ENCODE measurements around the gene STAT3.
A peak's percentile ranks its signal among the peaks of the same experiment; 100 is the strongest.

STAT3 gene

DNA sequence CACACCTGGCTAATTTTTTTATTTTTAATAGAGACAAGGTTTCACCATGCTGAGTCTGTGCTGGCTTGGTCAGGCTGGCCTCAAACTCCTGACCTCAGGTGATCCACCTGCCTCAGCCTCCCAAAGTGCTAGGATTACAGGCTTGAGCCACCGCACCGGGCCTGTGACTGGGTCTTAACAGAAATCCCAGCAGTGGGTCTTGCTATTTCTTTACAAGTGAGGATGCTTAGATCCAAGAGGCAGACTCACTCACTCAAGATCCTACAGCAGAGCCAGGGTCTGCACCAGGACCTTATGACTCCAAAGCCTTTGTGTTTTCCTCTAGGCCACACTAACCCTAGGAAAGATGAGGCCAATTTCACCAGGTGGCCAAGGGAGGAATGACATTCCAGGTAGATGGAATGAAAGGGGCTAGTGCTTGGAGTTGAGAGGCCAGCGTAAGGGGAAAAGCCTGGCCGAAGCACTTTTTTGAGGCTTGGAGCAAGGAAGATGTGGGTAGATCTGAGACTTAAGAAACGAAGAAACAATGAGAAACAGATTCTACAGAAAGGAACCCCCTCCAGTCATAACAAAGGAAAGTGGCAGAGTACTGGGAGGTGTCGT lies 105.7 kb downstream of the STAT3 start:
- FAIRE-seq (no peak), DNase-seq (ENCODE audit: low spot score) (no peak)

DNA sequence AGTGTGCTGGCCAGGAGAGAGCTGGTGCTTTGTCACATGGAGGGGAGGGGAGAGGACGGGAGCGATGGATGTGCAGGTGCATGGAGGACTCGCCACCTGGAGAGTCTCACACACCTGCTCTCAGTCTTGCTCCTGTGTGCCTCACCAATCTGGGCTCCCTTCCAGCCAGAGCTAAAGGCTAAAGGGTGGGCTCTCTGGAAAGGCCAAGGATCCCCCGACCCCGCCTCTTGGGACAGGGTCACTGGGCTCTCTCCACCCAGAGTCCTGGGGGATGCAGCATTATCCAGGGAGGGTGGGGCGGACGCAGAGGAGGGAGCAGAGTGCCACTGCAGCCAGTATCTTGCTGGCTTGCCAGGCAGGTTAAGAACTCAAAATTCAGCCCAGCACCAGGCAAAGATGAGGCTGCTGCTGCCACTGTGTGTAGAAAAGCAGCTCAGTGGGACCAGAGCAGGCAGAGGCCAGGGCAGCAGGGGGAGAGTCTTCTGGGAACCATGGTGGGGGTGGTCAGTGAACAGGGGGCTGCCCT lies 106.6 kb downstream of the STAT3 start:
- FAIRE-seq, result no peak
- DNase-seq (ENCODE audit: low spot score), result no peak

DNA sequence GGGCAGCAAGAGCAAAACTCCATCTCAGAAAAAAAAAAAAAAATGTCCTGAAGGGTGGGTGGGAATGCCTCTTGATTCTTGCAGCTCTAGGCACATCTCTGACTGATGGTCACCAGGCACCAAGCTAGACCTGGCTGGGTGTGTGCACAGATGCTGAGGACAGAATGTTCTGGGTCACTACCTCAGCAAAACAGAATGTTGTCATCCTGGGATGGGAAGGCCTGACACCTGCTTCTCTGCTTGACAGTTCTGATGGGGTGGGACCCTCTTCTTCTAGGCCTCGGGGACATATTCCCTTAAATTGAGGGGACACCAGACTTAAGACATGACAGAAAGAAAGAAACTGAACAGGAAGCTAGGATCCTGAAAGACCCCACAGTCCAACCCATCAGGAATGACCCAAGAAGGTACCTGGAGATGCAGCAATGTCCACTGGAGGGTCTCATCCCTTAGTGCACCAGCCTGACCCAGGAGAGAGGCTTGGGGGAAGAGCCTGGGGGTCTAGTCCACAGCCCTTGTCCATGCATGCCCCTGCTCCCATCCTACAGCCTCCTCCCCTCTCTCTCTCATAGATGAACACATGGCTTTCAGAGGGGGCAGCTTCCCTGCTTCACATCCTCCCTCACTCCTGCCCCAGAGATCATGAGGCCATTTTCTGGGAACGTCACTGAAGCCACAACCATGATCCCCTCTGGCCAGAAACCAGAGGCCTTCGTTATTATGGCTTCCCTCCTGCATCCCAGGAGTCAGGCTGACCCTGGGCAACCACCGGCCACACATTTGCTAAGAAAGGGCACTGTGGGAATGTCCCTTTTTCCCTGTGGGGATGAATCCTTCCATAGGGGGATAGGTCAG lies 108.2 kb downstream of the STAT3 start:
- no peak for DNase-seq (ENCODE audit: low spot score)
- no peak for FAIRE-seq

DNA sequence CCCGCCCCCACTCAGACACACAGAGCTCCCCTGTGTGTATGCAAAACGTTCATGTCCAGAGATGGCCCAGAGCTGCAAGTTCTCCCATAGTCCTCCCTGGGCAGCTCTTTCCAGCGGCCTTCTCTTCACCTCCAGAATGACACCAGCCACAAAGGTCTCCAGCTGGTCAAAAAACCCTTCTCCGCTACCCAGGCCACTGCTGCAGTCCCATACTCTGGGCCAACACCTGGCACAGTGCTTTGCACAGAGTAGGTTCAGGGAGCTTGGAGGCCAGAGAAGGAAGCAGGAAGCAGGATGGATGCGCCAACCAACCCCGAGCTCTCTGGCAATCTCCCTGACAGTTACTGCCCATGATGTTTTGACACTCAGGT lies 110.9 kb downstream of the STAT3 start:
- no peak for DNase-seq (ENCODE audit: low spot score)
- no peak for FAIRE-seq

DNA sequence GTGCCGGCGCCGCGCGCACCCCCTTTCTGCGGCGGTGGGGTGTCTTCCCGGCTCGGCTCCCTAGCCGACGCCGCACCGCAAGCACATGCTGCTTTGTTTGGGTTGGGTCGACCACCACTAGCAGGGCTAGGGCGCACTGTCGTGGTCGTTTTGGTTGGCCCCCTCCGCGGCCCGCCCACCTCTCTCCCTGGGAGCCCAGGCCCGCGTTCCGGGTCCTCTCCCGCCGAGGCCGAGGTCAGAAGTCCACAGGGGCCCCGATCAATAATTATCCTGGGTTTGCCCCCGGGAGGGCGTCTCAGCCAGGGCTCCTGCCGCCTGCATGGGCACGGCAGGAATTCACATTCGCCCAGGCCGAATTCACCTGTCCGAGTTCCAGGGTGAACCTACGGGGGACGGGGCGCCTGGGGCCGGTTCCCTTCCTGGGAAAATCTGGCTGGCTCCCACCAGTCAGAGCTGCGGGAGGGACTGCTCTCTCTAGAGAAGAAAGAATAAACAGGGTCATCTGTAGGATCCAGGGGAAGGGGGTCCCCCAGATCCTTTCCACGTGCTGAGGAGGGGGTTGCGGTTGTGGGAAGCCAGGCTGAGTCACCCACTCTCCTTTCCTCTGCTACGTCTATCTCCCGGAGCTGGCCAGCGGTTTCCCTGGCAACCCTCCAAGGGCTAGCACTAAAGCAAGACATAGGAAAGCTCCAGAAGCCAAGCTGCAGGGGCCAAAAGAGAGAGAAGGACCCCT lies 111.5 kb downstream of the STAT3 start:
- DNase-seq (ENCODE audit: low spot score), result peak; percentile 81
- FAIRE-seq, result no peak

- FAIRE-seq (no peak), DNase-seq (ENCODE audit: low spot score) (peak; percentile 16)
Measured at GRCh38 chr17:42276359-42276608, 112.0 kb downstream of the STAT3 start, which contains the start of gene STAT5B. Gene STAT5B, minus strand, starts transcription at chr17:42276391. Its CDS starts 44,264 bp downstream, at chr17:42232127.

GRCh38 chr17:42275527-42276358 lies 112.5 kb downstream of the STAT3 start:
- no peak for DNase-seq (ENCODE audit: low spot score)
- FAIRE-seq, result no peak

DNA sequence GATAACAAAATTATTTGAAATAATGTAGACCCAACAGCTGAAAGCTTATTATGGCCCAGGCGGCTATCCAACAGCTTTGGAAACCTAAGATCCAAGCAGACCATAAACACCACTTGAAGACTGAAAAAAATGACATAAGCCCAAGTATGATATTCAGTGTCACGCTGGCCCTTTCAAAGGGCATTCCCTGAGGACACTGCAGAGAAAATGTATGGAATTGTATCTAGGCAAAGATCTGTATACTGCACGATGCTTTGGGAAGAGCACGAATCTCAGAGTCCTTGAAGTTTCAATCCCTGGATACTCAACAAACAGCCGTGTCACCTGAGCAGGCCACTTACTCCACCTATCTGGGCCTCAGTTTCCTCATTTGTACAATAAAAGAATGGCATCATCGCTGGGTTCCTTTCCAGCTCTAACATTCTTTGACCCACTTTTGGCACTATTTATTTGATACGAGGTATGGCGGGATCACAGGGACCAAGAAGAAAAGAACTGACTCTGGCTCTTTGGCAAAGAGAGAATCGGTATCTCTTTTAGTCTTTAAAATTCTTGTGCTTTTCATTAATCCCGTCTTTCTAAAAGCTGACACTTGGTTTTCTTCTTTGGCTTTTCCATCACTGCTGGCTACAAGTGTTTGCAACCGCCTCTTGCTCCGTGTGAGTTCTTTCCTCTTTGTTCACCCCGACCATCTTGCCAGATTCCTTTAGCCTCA lies 113.3 kb downstream of the STAT3 start:
- DNase-seq (ENCODE audit: low spot score) (no peak), FAIRE-seq (no peak)

DNA sequence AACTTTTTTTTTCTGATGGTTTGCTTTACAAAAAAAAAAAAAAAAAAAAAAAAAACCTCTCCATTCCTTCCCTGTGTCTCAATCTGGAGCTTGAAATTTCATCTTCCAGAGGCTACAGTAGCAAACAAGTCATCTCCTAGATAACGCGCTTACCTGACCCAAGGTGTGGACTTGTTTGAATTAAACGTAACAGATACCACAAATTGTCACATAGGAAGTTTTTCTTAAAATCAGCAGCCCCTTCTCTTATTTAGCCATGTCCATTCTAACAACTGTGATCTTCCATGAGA lies 114.0 kb downstream of the STAT3 start:
- FAIRE-seq (no peak), DNase-seq (ENCODE audit: low spot score) (no peak)

- no peak for DNase-seq (ENCODE audit: low spot score)
- no peak for FAIRE-seq
Measured at GRCh38 chr17:42273474-42274252, 114.6 kb downstream of the STAT3 start.

DNA sequence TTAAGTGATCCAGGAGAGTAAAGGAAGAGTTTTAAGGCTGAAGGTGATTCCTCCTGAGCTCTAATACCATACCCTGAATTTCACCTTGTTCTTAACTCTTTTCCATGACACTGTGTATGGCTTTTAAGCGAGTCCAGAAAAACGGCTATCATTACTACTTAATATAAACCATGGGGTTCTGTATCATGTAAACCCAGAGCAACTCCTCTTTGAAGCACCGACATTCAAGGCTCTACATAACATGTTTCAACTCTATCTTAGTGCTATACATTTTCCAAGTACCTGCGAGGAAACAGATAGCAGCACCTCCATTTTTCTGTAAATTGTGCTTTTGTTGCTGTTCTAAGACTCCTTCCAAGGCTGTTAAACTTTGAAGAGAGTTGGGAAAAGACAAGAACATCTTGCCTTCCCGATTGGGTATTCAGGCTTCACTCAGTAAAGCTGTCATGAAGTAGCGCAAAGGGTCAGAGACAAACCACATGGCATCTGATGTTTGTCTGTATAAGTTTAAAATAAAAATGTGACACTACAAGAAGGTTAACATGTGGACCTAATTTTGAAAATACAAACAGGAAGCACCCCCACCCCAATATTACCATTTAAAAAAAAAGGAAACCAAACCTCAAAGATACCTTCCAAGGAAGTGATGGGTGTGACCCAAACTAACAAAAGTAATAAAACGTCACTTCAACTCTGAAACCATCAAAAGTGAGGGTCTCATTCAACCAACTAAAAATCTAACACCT lies 115.9 kb downstream of the STAT3 start:
- no peak for DNase-seq (ENCODE audit: low spot score)
- no peak for FAIRE-seq

DNA sequence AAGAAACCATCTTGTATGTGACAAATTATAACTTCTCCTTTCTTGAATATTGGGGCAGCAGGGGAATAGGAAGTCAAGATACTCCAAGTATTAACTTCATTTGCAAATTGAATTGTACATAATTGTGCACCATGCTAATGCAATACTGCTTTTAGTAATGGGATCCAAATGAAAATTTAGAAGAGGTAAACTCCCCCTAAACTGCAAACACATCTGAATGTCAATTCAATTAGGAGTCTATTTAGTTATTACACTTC lies 116.5 kb downstream of the STAT3 start:
- FAIRE-seq (no peak), DNase-seq (ENCODE audit: low spot score) (no peak)

DNA sequence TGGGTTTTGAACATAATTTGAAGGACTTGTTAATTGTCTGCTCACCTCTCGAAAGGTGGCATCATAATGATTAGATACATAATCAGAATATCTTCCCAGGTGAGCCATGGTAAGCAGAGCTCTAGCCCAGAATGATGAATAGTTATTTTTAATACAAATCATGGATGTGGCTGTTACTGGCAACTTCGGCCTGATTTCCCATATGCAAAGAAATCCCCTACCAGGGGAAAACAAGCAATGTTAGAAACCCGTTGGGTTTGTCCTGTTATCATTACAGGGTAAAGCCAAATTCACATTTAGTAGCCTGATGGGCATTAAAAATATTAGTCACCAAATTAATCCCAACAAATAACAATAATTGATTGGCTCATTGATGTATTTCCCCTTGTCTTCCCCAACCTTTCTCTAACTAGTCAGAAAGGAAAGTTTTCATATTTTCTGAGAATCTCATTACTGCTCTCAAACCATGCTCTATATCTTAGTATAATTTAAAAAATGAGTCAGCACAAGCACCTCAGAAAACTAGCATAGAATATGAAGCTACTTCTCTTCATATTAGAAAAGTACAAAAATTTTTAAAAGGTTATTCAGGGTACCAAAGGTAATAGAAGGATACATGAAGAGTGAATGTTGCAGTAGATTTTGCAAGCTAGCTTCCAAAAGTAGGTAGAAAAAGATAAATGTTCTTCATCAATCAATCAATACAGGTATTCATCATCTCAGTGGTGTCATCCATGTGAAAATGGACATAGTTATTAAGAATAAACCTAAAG lies 117.0 kb downstream of the STAT3 start:
- no peak for FAIRE-seq
- no peak for DNase-seq (ENCODE audit: low spot score)

DNA sequence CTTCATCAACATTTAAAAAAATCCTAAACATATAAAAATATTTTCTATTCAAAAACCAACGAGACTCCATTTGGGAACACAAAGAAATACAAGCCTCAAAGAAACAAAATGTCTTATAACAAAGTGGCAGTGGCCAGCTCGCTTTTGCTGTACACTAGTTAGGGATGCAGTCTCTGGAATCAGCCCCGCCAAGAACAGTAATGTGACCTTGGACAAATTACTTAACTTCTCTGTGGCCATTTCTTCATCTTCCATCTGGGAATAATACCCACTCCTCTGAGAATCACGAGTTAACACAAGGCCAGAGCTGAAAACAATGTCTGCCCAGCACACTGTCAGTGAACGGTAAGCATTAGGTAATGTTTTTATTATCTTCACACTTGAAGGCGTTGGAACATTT lies 117.6 kb downstream of the STAT3 start:
- DNase-seq (ENCODE audit: low spot score), result no peak
- no peak for FAIRE-seq

- FAIRE-seq (no peak), DNase-seq (ENCODE audit: low spot score) (no peak)
Measured at GRCh38 chr17:42270170-42270535, 118.1 kb downstream of the STAT3 start.

- DNase-seq (ENCODE audit: low spot score) (no peak), FAIRE-seq (no peak)
Measured at GRCh38 chr17:42268236-42268635, 120.0 kb downstream of the STAT3 start.

DNA sequence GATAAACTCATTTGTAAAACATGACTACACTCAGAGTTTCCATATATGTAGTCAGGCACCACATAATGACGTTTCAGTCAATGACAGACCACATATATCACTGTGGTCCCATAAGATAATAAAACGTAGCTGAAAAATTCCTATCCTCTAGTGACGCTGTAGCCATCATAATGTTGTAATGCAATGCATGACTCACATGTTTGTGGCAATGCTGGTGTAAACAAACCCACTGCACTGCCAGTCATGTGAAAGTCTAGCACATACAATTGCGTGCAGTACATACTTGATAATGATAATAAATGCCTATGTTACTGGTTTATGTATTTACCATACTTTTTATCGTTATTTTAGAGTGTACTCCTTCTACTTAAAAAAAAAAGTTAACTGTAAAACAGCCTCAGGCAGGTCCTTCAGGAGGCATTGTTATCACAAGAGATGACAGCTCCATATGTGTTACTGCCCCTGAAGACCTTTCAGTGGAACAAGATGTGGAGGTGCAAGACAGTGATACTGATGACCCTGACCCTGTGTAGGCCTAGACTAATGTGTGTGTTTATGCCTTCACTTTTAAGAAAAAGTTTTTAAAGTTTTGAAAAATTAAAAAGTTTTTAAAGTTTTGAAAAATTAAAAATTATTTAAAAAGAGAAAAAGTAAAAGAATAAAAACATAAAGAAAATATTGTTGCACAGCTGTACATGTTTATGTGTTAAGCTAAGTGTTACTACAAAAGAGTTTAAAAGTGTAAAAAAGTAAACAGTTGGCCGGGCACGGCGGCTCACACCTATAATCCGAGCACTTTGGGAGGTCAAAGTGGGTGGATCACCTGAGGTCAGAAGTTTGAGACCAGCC lies 121.1 kb downstream of the STAT3 start:
- no peak for FAIRE-seq
- DNase-seq (ENCODE audit: low spot score), result no peak

- FAIRE-seq, result no peak
Measured at GRCh38 chr17:42266462-42266861, 121.8 kb downstream of the STAT3 start.

More at GRCh38 chr17:42266462-42266861, 121.8 kb downstream of the STAT3 start:
- DNase-seq (ENCODE audit: low spot score), result no peak

All from RCC 7860 (cell line).